ENCODE results near the gene C2orf15.

DNA sequence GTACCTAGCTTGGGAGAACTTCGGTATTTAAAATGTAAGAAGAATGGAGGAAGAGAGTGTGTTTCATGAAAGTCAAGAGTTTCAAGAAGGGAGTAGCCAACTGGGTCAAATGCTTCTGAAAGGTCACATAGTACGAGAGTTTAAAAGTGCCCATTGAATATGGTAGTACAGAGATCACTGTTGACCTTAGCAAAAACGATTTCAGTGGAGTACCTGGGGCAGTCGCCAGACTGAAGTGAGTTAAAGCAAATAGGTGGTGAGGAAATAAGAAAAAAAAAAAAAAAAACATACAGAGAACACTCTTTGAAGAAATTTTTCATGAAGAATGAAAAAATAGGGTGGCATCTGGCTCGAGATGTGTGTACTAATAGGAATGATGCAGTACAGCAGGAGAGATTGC is 24.7 kb downstream of the C2orf15 start:
- TF ChIP-seq EZH2phosphoT487 (IDR thresholded peaks at IDR 0.05; ENCODE audit: low read depth, severe bottlenecking, unreplicated experiment): no peak
- TF ChIP-seq, protein P1, sequence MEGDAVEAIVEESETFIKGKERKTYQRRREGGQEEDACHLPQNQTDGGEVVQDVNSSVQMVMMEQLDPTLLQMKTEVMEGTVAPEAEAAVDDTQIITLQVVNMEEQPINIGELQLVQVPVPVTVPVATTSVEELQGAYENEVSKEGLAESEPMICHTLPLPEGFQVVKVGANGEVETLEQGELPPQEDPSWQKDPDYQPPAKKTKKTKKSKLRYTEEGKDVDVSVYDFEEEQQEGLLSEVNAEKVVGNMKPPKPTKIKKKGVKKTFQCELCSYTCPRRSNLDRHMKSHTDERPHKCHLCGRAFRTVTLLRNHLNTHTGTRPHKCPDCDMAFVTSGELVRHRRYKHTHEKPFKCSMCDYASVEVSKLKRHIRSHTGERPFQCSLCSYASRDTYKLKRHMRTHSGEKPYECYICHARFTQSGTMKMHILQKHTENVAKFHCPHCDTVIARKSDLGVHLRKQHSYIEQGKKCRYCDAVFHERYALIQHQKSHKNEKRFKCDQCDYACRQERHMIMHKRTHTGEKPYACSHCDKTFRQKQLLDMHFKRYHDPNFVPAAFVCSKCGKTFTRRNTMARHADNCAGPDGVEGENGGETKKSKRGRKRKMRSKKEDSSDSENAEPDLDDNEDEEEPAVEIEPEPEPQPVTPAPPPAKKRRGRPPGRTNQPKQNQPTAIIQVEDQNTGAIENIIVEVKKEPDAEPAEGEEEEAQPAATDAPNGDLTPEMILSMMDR (IDR thresholded peaks at IDR 0.05; ENCODE audit: poor library complexity): no peak

Data from hepatocyte (in vitro differentiated cells).